ENCODE results near the gene GXYLT2. TPM values are rescaled to one million over a fixed set of nuclear protein-coding genes. Genes with fewer than 3 reads are reported as not detected.

GXYLT2 gene
- total RNA-seq, 4 donors from 2014 or later, result 0.31 to 0.94 (median 0.38) TPM; not detected in 1

GRCh38 chr3:73018298-73018697, 130.5 kb downstream of the GXYLT2 start:
- H3K4me3 ChIP-seq, result no peak overlapping the region
- H3K27me3 ChIP-seq, result no peaks in the 10 kb centered on the region
- no peaks in the 10 kb centered on the region for H3K9me3 ChIP-seq
- TF ChIP-seq POLR2A (IDR thresholded peaks at IDR 0.05) (no peak), CTCF (IDR thresholded peaks at IDR 0.05 in 4 of 5, conservative IDR thresholded peaks at IDR 0.05 in 1 of 5) (no peak)
- intact Hi-C loops (cut with DNase I; ENCODE audit: low total_unique reads), result no loop called here
- H3K27ac ChIP-seq, result no peak overlapping the region
- in situ Hi-C loops (cut with MboI; ENCODE audit: low sequenced_read_pairs in 4 of 4), result no loop called here
- ATAC-seq (no peak), DNase-seq (no peak)
- no peaks in the 10 kb centered on the region for H3K36me3 ChIP-seq
- H3K4me1 ChIP-seq, result peaks cover 23 to 33% of the 10 kb centered on the region in 2 donors

- DNase-seq, result no peak
- Histone ChIP-seq H3K4me3 (no peak overlapping the region), H3K27me3 (no peaks in the 10 kb centered on the region), H3K27ac (no peak overlapping the region), H3K9me3 (no peaks in the 10 kb centered on the region), H3K4me1 (peaks cover 23 to 32% of the 10 kb centered on the region in 2 donors), H3K36me3 (no peaks in the 10 kb centered on the region)
- no peak for ATAC-seq
- no peak for TF ChIP-seq CTCF (IDR thresholded peaks at IDR 0.05 in 4 of 5, conservative IDR thresholded peaks at IDR 0.05 in 1 of 5)
- TF ChIP-seq POLR2A (IDR thresholded peaks at IDR 0.05), result no peak
- intact Hi-C loops (cut with DNase I; ENCODE audit: low total_unique reads) (no loop called here), in situ Hi-C loops (cut with MboI; ENCODE audit: low sequenced_read_pairs in 4 of 4) (no loop called here)
These were observed 131.1 kb downstream of the GXYLT2 start for GRCh38 chr3:73018790-73019441.

DNA sequence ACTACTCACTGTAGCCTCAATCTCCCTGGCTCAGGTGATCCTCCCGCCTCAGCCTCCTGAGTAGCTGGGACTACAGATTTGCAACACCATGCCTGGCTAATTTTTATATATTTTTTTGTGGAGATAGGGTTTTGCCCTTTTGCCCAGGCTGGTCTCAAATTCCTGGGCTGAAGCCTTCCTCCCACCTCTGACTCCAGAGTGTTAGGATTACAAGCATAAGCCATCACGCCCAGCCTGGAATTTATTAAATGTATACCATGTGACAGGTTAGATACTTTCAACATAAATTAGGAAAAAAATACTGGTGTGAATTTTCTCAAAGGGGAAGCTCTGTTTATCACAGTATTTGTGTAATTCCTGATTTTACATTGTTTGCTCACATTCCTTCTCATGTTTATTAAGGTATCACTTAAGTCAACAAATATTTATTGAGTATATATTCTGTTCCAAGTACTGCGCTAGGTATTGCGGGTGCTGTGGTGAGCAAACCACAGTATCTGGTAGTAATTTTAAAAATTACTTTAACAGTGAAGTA, 133.5 kb downstream of the GXYLT2 start:
- Histone ChIP-seq H3K9me3 (no peaks in the 10 kb centered on the region), H3K36me3 (no peaks in the 10 kb centered on the region), H3K4me1 (peaks cover 48 to 51% of the 10 kb centered on the region in 2 donors), H3K4me3 (no peak overlapping the region), H3K27me3 (no peaks in the 10 kb centered on the region), H3K27ac (no peak overlapping the region)
- in situ Hi-C loops (cut with MboI; ENCODE audit: low sequenced_read_pairs in 4 of 4) (no loop called here), intact Hi-C loops (cut with DNase I; ENCODE audit: low total_unique reads) (no loop called here)
- DNase-seq (no peak), ATAC-seq (no peak)
- TF ChIP-seq CTCF (IDR thresholded peaks at IDR 0.05 in 4 of 5, conservative IDR thresholded peaks at IDR 0.05 in 1 of 5) (no peak), POLR2A (IDR thresholded peaks at IDR 0.05) (no peak)

DNA sequence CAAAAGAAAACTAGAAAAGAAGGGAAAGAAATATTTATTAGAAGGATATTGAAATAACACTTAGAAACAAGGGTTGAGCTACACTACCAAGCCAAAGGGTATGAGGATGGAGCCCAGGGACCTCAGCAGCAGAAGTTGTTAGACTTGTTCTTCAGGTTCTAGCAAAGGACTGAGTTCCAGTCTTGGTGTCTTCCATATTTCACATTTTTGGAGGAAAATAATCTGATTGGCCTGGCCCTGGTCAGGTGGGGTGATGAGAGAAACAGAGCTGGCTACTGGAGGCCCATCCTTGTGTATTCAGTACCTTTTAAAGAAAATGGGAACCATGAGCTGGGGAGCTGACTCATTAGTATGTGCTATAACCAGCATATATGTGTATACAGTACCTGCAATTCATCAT, 137.0 kb downstream of the GXYLT2 start:
- no peak for ATAC-seq
- peaks cover 55 to 70% of the 10 kb centered on the region in 2 donors for H3K4me1 ChIP-seq
- no peaks in the 10 kb centered on the region for H3K36me3 ChIP-seq
- in situ Hi-C loops (cut with MboI; ENCODE audit: low sequenced_read_pairs in 4 of 4) (no loop called here), intact Hi-C loops (cut with DNase I; ENCODE audit: low total_unique reads) (no loop called here)
- no peaks in the 10 kb centered on the region for H3K9me3 ChIP-seq
- H3K4me3 ChIP-seq, result no peak overlapping the region
- H3K27ac ChIP-seq, result no peak overlapping the region
- TF ChIP-seq POLR2A (IDR thresholded peaks at IDR 0.05) (no peak), CTCF (IDR thresholded peaks at IDR 0.05 in 4 of 5, conservative IDR thresholded peaks at IDR 0.05 in 1 of 5) (no peak)
- DNase-seq, result no peak
- no peaks in the 10 kb centered on the region for H3K27me3 ChIP-seq
